ENCODE results near the gene GRAP.
"Not testable (repeated sequence)": the region's sequence is repeated elsewhere in the genome, so short reads cannot be mapped to it uniquely, and the experiment has no call there.

- TF ChIP-seq POLR2A (IDR thresholded peaks at IDR 0.05): not testable (repeated sequence)
- TF ChIP-seq, protein P1, sequence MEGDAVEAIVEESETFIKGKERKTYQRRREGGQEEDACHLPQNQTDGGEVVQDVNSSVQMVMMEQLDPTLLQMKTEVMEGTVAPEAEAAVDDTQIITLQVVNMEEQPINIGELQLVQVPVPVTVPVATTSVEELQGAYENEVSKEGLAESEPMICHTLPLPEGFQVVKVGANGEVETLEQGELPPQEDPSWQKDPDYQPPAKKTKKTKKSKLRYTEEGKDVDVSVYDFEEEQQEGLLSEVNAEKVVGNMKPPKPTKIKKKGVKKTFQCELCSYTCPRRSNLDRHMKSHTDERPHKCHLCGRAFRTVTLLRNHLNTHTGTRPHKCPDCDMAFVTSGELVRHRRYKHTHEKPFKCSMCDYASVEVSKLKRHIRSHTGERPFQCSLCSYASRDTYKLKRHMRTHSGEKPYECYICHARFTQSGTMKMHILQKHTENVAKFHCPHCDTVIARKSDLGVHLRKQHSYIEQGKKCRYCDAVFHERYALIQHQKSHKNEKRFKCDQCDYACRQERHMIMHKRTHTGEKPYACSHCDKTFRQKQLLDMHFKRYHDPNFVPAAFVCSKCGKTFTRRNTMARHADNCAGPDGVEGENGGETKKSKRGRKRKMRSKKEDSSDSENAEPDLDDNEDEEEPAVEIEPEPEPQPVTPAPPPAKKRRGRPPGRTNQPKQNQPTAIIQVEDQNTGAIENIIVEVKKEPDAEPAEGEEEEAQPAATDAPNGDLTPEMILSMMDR (IDR thresholded peaks at IDR 0.05): not testable (repeated sequence)
Measured at GRCh38 chr17:19062718-19063325, 16.1 kb upstream of the GRAP start.
